GM20000 (cell line): ENCODE results near the gene KLRD1.
"Not testable (repeated sequence)": the region's sequence is repeated elsewhere in the genome, so short reads cannot be mapped to it uniquely, and the experiment has no call there.

Source experiments
- DNase-seq: peaks from one replicate; pipeline ENCODE4 v3.0.0; 2012; ENCODE audit warnings: low spot score
- CTCF ChIP-seq: IDR thresholded peaks from 2 replicates; pipeline ENCODE4 v1.5.1; 2012; ENCODE audit warnings: mild to moderate bottlenecking, control low read depth; ENCODE audit errors: extremely low read depth, missing control alignments

KLRD1 gene

GRCh38 chr12:10364815-10365622 is 57.3 kb downstream of the KLRD1 start:
- TF ChIP-seq CTCF = no peak
- peak; percentile 44 for DNase-seq

- no peak for TF ChIP-seq CTCF
- no peak for DNase-seq
These were observed 58.2 kb downstream of the KLRD1 start for GRCh38 chr12:10365696-10366405.

GRCh38 chr12:10366875-10367274 is 59.2 kb downstream of the KLRD1 start:
- no peak for TF ChIP-seq CTCF
- no peak for DNase-seq

- not testable (repeated sequence) for DNase-seq
These were observed 60.0 kb downstream of the KLRD1 start for GRCh38 chr12:10367714-10368113.

- no peak for TF ChIP-seq CTCF
- DNase-seq = no peak
These were observed 60.8 kb downstream of the KLRD1 start for GRCh38 chr12:10368206-10369171.

GRCh38 chr12:10369557-10370415 is 62.1 kb downstream of the KLRD1 start:
- TF ChIP-seq CTCF = no peak
- no peak for DNase-seq

- DNase-seq = not testable (repeated sequence)
These were observed 64.3 kb downstream of the KLRD1 start for GRCh38 chr12:10371893-10372535.
